Keratinocyte (primary cell): ENCODE data around the gene ZBTB45. TPM values are rescaled to one million over a fixed set of nuclear protein-coding genes. Genes with fewer than 3 reads are reported as not detected.
"Not testable (repeated sequence)": the region's sequence is repeated elsewhere in the genome, so short reads cannot be mapped to it uniquely, and the experiment has no call there.

Source experiments
- DNase-seq: peaks from one replicate; pipeline ENCODE4 v3.0.0-alpha.2; 2011; ENCODE audit warnings: low read depth, missing footprints, low spot score
- FAIRE-seq: peaks from 2 replicates; lab custom pipeline; 2011; peaks lifted over from hg19 to GRCh38; lab: Jason Lieb, UNC
- H2AFZ ChIP-seq: 2 replicates; pipeline ENCODE4 v1.6.0; 2012; ENCODE audit warnings: low read length, control low read depth, inconsistent platforms; ENCODE audit not compliant: control insufficient read depth
- H3K27ac ChIP-seq: 2 replicates; pipeline ENCODE4 v1.5.1; 2011; ENCODE audit warnings: low read length; ENCODE audit not compliant: control insufficient read depth, insufficient read depth
- H3K27me3 ChIP-seq: 3 replicates; pipeline ENCODE4 v1.6.0; 2011; ENCODE audit warnings: low read length; ENCODE audit not compliant: control insufficient read depth, insufficient read depth; ENCODE audit errors: extremely low read depth
- H3K36me3 ChIP-seq, 2 experiments: 2 replicates in 1 of 2; 3 replicates in 1 of 2; pipeline ENCODE4 v1.5.1; 2011; ENCODE audit warnings: low read length in 2 of 2, mild to moderate bottlenecking in 1 of 2; ENCODE audit not compliant: control insufficient read depth in 2 of 2, insufficient read depth in 2 of 2; ENCODE audit errors: extremely low read depth in 1 of 2
- H3K4me1 ChIP-seq: 3 replicates; pipeline ENCODE4 v1.5.1; 2011; ENCODE audit warnings: low read length; ENCODE audit not compliant: control insufficient read depth, insufficient read depth; ENCODE audit errors: extremely low read depth
- H3K4me2 ChIP-seq: 3 replicates; pipeline ENCODE4 v1.6.0; 2011; ENCODE audit warnings: low read depth, low read length; ENCODE audit not compliant: control insufficient read depth, insufficient read depth; ENCODE audit errors: extremely low read depth
- H3K4me3 ChIP-seq, 3 experiments: fragments of 200-600 bp in 1 of 3; sonication (generic) in 1 of 3; 2 replicates in 2 of 3; 3 replicates in 1 of 3; pipeline ENCODE4 v1.5.1; 2011 to 2016; ENCODE audit warnings: low read length in 3 of 3, mild to moderate bottlenecking in 3 of 3, control low read depth in 2 of 3, inconsistent platforms in 1 of 3, low read depth in 1 of 3, mixed read lengths in 1 of 3, mixed run types in 1 of 3, moderate library complexity in 1 of 3; ENCODE audit not compliant: control insufficient read depth in 2 of 3, insufficient read depth in 2 of 3; ENCODE audit errors: extremely low read depth in 1 of 3
- H3K79me2 ChIP-seq: 2 replicates; pipeline ENCODE4 v1.6.0; 2012; ENCODE audit warnings: low read length; ENCODE audit not compliant: control insufficient read depth, insufficient read depth
- H3K9ac ChIP-seq: 3 replicates; pipeline ENCODE4 v1.6.0; 2011; ENCODE audit warnings: low read length; ENCODE audit not compliant: control insufficient read depth, insufficient read depth; ENCODE audit errors: extremely low read depth
- H3K9me1 ChIP-seq: 3 replicates; pipeline ENCODE4 v1.6.0; 2011; ENCODE audit warnings: low read length; ENCODE audit not compliant: control insufficient read depth, insufficient read depth; ENCODE audit errors: extremely low read depth
- H3K9me3 ChIP-seq: 2 replicates; pipeline ENCODE4 v1.5.1; 2012; ENCODE audit warnings: low read depth, low read length; ENCODE audit not compliant: control insufficient read depth
- H4K20me1 ChIP-seq: 3 replicates; pipeline ENCODE4 v1.6.0; 2011; ENCODE audit warnings: low read length; ENCODE audit not compliant: control insufficient read depth, insufficient read depth; ENCODE audit errors: extremely low read depth
- EZH2 ChIP-seq: IDR thresholded peaks from one replicate; pipeline ENCODE4 v1.6.1; 2012; ENCODE audit warnings: inconsistent platforms, mild to moderate bottlenecking, low read length, moderate library complexity
- dilution Hi-C: fragments of 300-500 bp; cut with MboI; formaldehyde crosslinking; loops from one replicate; pipeline ENCODE4 v1.7.0; 2020; ENCODE audit warnings: low sequenced_read_pairs; ENCODE audit not compliant: extremely low pct_ligation_motif_present
- polyA plus RNA-seq, 5 experiments: library from polyadenylated mRNA; depleted of rRNA in 3 of 5; stranded (reverse) in 3 of 5; stranded (forward) in 1 of 5; unstranded in 1 of 5; fragments of >200 nt; gene quantifications; 1 replicate in 1 of 5; 2 replicates in 3 of 5; 3 replicates in 1 of 5; pipeline versions ENCODE4 v1.2.1 to v1.2.3, GENCODE V29; 2011 to 2012; ENCODE audit warnings: missing spikeins in 2 of 5, low read depth in 1 of 5, low replicate concordance in 1 of 5
- TF ChIP-seq, protein P1 (sequence below), 3 experiments: IDR thresholded peaks in 1 of 3; conservative IDR thresholded peaks in 1 of 3; optimal IDR thresholded peaks in 1 of 3; 2 replicates in 2 of 3; 3 replicates in 1 of 3; pipeline versions ENCODE3 to v1.5.1; 2011; ENCODE audit warnings: low read length in 3 of 3, mild to moderate bottlenecking in 3 of 3, moderate library complexity in 2 of 3, control low read depth in 1 of 3, inconsistent platforms in 1 of 3; ENCODE audit not compliant: insufficient read depth in 2 of 3; ENCODE audit errors: extremely low read depth in 1 of 3

The ZBTB45 gene
- polyA plus RNA-seq, 1 donor (not counting 4 experiments of a cell fraction or from before 2014, with no cell fraction given) = 3.1 TPM

DNA sequence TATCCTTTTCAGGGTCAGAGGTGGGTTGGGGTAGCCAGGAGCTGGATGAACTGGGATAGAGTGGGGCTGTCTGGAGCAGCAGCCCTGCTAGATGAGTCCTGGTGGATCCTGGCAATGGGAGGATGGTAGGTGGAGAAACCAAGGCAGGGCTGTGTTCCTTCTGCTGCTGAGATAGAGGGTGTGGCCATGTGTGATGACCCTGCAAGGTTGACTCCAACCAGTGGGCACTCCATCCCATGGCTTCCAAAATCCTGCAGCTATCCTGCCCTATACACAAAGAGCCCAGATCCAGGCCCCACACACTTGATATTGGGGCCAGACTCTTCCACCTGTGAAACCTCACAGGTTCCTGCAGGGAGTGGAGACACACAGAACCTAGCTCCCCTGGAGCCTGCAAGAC lies 45.8 kb downstream of the ZBTB45 start:
- Histone ChIP-seq H2AFZ (no peak overlapping the region), H3K4me3 (no peak overlapping the region), H3K9ac (no peak overlapping the region), H3K27me3 (no peaks in the 10 kb centered on the region), H3K9me1 (no peaks in the 10 kb centered on the region), H3K4me2 (no peak overlapping the region), H3K36me3 (peaks cover 7 to 15% of the 10 kb centered on the region in 2 experiments), H3K79me2 (peaks cover 8% of the 10 kb centered on the region), H4K20me1 (peaks cover 4% of the 10 kb centered on the region), H3K9me3 (no peaks in the 10 kb centered on the region), H3K27ac (no peak overlapping the region), H3K4me1 (peaks cover 12% of the 10 kb centered on the region)
- no peak for DNase-seq
- TF ChIP-seq, protein P1, sequence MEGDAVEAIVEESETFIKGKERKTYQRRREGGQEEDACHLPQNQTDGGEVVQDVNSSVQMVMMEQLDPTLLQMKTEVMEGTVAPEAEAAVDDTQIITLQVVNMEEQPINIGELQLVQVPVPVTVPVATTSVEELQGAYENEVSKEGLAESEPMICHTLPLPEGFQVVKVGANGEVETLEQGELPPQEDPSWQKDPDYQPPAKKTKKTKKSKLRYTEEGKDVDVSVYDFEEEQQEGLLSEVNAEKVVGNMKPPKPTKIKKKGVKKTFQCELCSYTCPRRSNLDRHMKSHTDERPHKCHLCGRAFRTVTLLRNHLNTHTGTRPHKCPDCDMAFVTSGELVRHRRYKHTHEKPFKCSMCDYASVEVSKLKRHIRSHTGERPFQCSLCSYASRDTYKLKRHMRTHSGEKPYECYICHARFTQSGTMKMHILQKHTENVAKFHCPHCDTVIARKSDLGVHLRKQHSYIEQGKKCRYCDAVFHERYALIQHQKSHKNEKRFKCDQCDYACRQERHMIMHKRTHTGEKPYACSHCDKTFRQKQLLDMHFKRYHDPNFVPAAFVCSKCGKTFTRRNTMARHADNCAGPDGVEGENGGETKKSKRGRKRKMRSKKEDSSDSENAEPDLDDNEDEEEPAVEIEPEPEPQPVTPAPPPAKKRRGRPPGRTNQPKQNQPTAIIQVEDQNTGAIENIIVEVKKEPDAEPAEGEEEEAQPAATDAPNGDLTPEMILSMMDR (optimal IDR thresholded peaks at IDR 0.05 in 1 of 3, IDR thresholded peaks at IDR 0.05 in 1 of 3, conservative IDR thresholded peaks at IDR 0.05 in 1 of 3; ENCODE audit: extremely low read depth in 1 of 3, insufficient read depth in 2 of 3, low read length in 3 of 3) = no peak
- TF ChIP-seq EZH2 = no peak
- dilution Hi-C loops = no loop called here
- FAIRE-seq = no peak

DNA sequence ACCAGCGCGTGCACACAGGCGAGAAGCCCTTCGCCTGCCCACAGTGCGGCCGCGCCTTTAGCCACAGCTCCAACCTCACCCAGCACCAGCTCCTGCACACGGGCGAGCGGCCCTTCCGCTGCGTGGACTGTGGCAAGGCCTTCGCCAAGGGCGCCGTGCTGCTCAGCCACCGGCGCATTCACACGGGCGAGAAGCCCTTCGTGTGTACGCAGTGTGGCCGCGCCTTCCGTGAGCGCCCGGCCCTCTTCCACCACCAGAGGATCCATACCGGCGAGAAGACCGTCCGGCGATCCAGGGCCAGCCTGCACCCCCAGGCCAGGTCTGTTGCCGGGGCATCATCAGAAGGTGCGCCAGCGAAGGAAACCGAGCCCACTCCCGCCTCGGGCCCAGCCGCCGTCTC lies 47.9 kb downstream of the ZBTB45 start:
- Histone ChIP-seq H3K27me3 (no peaks in the 10 kb centered on the region), H2AFZ (no peak overlapping the region), H3K27ac (no peak overlapping the region), H3K9ac (no peak overlapping the region), H3K79me2 (peaks cover 23% of the 10 kb centered on the region), H3K4me1 (peaks cover 19% of the 10 kb centered on the region), H3K9me1 (no peaks in the 10 kb centered on the region), H3K4me2 (no peak overlapping the region), H3K36me3 (peaks cover 0 to 15% of the 10 kb centered on the region in 2 experiments), H3K4me3 (no peak overlapping the region), H4K20me1 (peaks cover 4% of the 10 kb centered on the region), H3K9me3 (no peaks in the 10 kb centered on the region)
- TF ChIP-seq EZH2 = no peak
- TF ChIP-seq, protein P1 (optimal IDR thresholded peaks at IDR 0.05 in 1 of 3, IDR thresholded peaks at IDR 0.05 in 1 of 3, conservative IDR thresholded peaks at IDR 0.05 in 1 of 3; ENCODE audit: extremely low read depth in 1 of 3, insufficient read depth in 2 of 3, low read length in 3 of 3) = no peak
- DNase-seq (no peak), FAIRE-seq (no peak)
- dilution Hi-C loops = no loop called here

DNA sequence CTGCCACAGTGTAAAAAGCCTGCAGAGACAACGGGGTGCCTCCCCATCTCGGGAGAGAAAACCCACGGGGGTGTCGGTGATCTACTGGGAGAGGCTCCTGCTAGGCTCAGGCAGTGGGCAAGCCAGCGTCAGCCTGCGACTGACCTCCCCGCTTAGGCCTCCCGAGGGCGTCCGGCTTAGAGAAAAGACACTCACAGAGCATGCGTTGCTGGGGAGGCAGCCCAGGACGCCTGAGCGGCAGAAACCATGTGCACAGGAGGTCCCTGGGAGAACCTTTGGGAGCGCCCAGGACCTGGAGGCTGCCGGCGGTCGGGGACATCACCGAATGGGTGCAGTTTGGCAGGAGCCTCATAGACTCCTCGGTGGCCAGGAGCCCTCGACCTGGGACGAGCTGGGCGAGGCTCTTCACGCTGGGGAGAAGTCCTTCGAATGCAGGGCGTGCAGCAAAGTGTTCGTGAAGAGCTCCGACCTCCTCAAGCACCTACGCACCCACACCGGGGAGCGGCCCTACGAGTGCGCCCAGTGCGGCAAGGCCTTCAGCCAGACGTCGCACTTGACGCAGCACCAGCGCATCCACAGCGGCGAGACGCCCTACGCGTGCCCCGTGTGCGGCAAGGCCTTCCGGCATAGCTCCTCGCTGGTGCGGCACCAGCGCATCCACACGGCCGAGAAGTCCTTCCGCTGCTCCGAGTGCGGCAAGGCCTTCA lies 48.6 kb downstream of the ZBTB45 start:
- H3K27me3 ChIP-seq, H3K9me3 ChIP-seq, DNase-seq, H3K9me1 ChIP-seq, H3K9ac ChIP-seq, H3K4me3 ChIP-seq, dilution Hi-C loops, FAIRE-seq, H2AFZ ChIP-seq, H4K20me1 ChIP-seq, H3K4me2 ChIP-seq, H3K27ac ChIP-seq: not testable (repeated sequence)
- H3K36me3 ChIP-seq = peaks cover 0 to 15% of the 10 kb centered on the region in 2 experiments
- H3K79me2 ChIP-seq = peaks cover 23% of the 10 kb centered on the region
- H3K4me1 ChIP-seq = peaks cover 22% of the 10 kb centered on the region
